Testis (tissue), 3 donors: Measurements from ENCODE around the gene ACLY. TPM values are rescaled to one million over a fixed set of nuclear protein-coding genes. Genes with fewer than 3 reads are reported as not detected.

Experiments
- DNase-seq: peaks from one replicate; pipeline ENCODE4 v3.0.0-alpha.2; 2019
- H3K27ac ChIP-seq, 2 donors: fragments of 200-600 bp; sonication (generic); one replicate each; pipeline ENCODE4 v1.5.1; 2019
- H3K27me3 ChIP-seq: fragments of 200-600 bp; sonication (generic); one replicate; pipeline ENCODE4 v1.5.1; 2019
- H3K36me3 ChIP-seq: fragments of 200-600 bp; sonication (generic); one replicate; pipeline ENCODE4 v1.5.1; 2017; ENCODE audit warnings: low read depth; ENCODE audit errors: missing control alignments
- H3K4me1 ChIP-seq: fragments of 200-600 bp; sonication (generic); one replicate; pipeline ENCODE4 v1.5.1; 2019
- H3K4me3 ChIP-seq, 2 donors: fragments of 200-600 bp; sonication (generic); one replicate each; pipeline ENCODE4 v1.5.1; 2017 to 2019
- H3K9me3 ChIP-seq: fragments of 200-600 bp; sonication (generic); one replicate; pipeline ENCODE4 v1.5.1; 2017
- CTCF ChIP-seq, 3 experiments: fragments of 450-650 bp in 2 of 3; fragments of 200-600 bp in 1 of 3; sonication (generic) in 1 of 3; IDR thresholded peaks; one replicate each; pipeline ENCODE4 v1.5.1; 2016 to 2019; ENCODE audit warnings: antibody characterized with exemption in 3 of 3, mild to moderate bottlenecking in 2 of 3, moderate library complexity in 1 of 3
- POLR2A ChIP-seq: fragments of 450-650 bp; IDR thresholded peaks from one replicate; pipeline ENCODE4 v1.6.1; 2017; ENCODE audit warnings: antibody characterized with exemption, mild to moderate bottlenecking, moderate library complexity
- WGBS, 2 donors: methylation state at CpG; one replicate each; pipeline ENCODE4 v1.1.5; 2018; 5-methylcytosine and 5-hydroxymethylcytosine counted together
- intact Hi-C: fragments of 100-400 bp; cut with DNase I; formaldehyde crosslinking; loops from one replicate; pipeline ENCODE4 v1.15.1; 2023; ENCODE audit warnings: low total_unique reads
- polyA plus RNA-seq: library from polyadenylated mRNA; stranded (reverse); fragments of 350-450 nt; fragmentation: Illumina TruSeq; extraction: RNeasy Lipid Tissue Mini Kit (QIAGEN cat#74804); gene quantifications from one replicate; pipeline ENCODE4 v1.2.3, GENCODE V29; 2014; ENCODE audit warnings: low read depth, low replicate concordance; ENCODE audit not compliant: insufficient read depth
- total RNA-seq, 2 donors: library from RNA; depleted of rRNA; stranded (reverse); fragments of >200 nt; gene quantifications; one replicate each; pipeline ENCODE4 v1.2.3, GENCODE V29; 2016

ACLY gene
- total and polyA plus RNA-seq, 3 donors from 2014 or later: 68.4 to 86.0 (median 83.0) TPM

GRCh38 chr17:41825175-41825845 is 93.4 kb downstream of the ACLY start:
- no peaks in the 10 kb centered on the region for H3K27me3 ChIP-seq
- H3K27ac ChIP-seq: no peak overlapping the region
- WGBS, 2 donors: 75 to 79% methylated on average over 5 to 19 of the region's 19 CpGs
- no peak for DNase-seq
- no peaks in the 10 kb centered on the region for H3K9me3 ChIP-seq
- no peaks in the 10 kb centered on the region for H3K4me1 ChIP-seq
- no peak overlapping the region for H3K4me3 ChIP-seq
- H3K36me3 ChIP-seq: no peaks in the 10 kb centered on the region
- TF ChIP-seq POLR2A (no peak), CTCF (IDR thresholded peaks at IDR 0.05) (no peak)
- intact Hi-C loops: no loop called here

- H3K36me3 ChIP-seq: no peaks in the 10 kb centered on the region
- no peak overlapping the region for H3K27ac ChIP-seq
- H3K4me1 ChIP-seq: no peaks in the 10 kb centered on the region
- no peak for TF ChIP-seq POLR2A
- TF ChIP-seq CTCF (IDR thresholded peaks at IDR 0.05): no peak
- no peaks in the 10 kb centered on the region for H3K27me3 ChIP-seq
- no peaks in the 10 kb centered on the region for H3K9me3 ChIP-seq
- no peak for DNase-seq
- no peak overlapping the region for H3K4me3 ChIP-seq
- WGBS, 2 donors: 61 to 64% methylated on average over 6 to 7 of the region's 7 CpGs
- intact Hi-C loops: no loop called here
Observed at GRCh38 chr17:41824086-41824485, 94.7 kb downstream of the ACLY start.

- TF ChIP-seq CTCF (IDR thresholded peaks at IDR 0.05): no peak
- TF ChIP-seq POLR2A: no peak
- intact Hi-C loops: no loop called here
- no peaks in the 10 kb centered on the region for H3K36me3 ChIP-seq
- no peak overlapping the region for H3K4me3 ChIP-seq
- H3K27ac ChIP-seq: no peak overlapping the region
- no peaks in the 10 kb centered on the region for H3K27me3 ChIP-seq
- DNase-seq: no peak
- no peaks in the 10 kb centered on the region for H3K4me1 ChIP-seq
- H3K9me3 ChIP-seq: no peaks in the 10 kb centered on the region
- 94 to 97% methylated on average over 7 of the region's 7 CpGs for WGBS, 2 donors
Observed at GRCh38 chr17:41823580-41823979, 95.2 kb downstream of the ACLY start.

DNA sequence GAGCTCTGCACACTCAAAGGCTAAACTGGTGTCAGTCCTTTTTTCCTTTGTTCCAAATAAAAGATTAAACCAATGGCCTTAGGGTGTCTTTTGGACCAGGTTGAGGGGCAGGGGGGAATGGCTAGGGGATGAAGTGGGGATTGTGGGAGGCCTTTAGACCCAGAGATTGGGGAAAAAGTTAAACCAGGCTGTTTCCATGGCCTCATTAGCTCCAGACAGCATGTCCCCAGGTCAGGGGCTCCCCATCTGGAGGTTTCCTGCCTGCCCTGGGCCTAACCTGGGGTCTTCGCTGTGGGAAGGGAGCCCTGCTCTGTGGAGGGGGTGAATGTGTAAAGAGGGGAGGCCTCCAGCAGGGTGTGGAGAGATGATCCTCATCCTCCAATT is 95.6 kb downstream of the ACLY start:
- 60 to 94% methylated on average over 1 of the region's 1 CpG for WGBS, 2 donors

More for the DNA sequence above, 95.6 kb downstream of the ACLY start:
- no peak overlapping the region for H3K27ac ChIP-seq
- H3K4me3 ChIP-seq: no peak overlapping the region
- no peak for DNase-seq
- H3K9me3 ChIP-seq: no peaks in the 10 kb centered on the region
- H3K36me3 ChIP-seq: no peaks in the 10 kb centered on the region
- intact Hi-C loops: no loop called here
- H3K4me1 ChIP-seq: no peaks in the 10 kb centered on the region
- TF ChIP-seq POLR2A (no peak), CTCF (IDR thresholded peaks at IDR 0.05) (no peak)
- H3K27me3 ChIP-seq: no peaks in the 10 kb centered on the region
